NCI-H345 treated with DMSO at 0.1 percent for 48 hours (cell line): ENCODE measurements around the gene SLC12A7.
"Not testable (repeated sequence)": the region's sequence is repeated elsewhere in the genome, so short reads cannot be mapped to it uniquely, and the experiment has no call there.

Source experiments
- DNase-seq: peaks from one replicate; lab custom pipeline; 2025; ENCODE audit not compliant: unreplicated experiment; lab: John Stamatoyannopoulos, UW

The SLC12A7 gene

GRCh38 chr5:1099926-1100663, 11.8 kb downstream of the SLC12A7 start:
- no peak for DNase-seq

- DNase-seq = no peak
Measured at GRCh38 chr5:1098986-1099597, 12.8 kb downstream of the SLC12A7 start.

GRCh38 chr5:1097988-1098385, 13.9 kb downstream of the SLC12A7 start:
- not testable (repeated sequence) for DNase-seq

DNA sequence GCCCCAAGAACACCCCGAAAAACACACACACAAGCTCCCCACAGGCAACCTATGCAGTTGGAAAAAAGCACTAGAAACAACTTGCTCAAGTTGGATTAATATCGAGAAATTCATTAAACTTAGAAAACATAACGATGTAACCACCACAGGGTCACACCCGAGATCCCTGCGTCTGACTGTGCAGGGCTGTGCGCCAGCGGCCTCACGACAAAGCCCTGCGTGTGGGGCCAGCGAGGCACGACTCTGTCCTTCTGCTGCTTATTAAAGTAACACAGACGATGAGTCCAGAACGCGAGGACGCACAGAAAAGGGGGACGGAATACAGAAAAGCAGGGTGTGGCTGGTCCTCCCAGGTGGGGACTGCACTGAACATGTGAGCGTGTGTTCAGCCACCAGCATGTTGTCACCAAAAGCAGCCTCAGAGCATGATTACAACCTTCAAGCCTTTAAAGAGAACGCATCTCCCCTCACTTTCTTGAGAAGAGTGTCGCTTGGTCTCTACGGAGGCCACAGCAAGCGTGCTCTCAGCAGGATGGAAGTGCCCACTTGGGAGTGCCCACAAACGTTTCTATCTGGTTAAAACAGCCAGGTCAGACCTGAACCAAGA, 14.4 kb downstream of the SLC12A7 start:
- DNase-seq = no peak

- no peak for DNase-seq
Measured at GRCh38 chr5:1096838-1097237, 15.0 kb downstream of the SLC12A7 start.

DNA sequence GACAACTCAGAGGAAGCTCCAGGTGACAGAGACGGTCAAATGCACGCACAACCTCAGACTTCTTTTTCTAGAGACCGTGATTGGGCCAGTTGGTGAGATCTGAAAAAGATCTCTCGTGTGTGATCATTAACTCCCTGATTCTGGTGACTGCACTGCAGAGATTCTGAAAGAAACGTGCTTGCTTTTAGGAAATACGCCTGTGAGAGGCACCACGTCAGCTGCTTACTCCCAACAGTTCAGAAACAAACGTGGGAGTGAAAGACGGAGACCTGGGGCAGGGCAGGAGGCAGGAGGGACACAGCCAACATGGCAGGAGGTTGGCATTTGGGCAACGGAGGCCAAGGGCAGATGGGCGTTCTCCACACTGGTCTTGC, 15.9 kb downstream of the SLC12A7 start:
- no peak for DNase-seq

DNA sequence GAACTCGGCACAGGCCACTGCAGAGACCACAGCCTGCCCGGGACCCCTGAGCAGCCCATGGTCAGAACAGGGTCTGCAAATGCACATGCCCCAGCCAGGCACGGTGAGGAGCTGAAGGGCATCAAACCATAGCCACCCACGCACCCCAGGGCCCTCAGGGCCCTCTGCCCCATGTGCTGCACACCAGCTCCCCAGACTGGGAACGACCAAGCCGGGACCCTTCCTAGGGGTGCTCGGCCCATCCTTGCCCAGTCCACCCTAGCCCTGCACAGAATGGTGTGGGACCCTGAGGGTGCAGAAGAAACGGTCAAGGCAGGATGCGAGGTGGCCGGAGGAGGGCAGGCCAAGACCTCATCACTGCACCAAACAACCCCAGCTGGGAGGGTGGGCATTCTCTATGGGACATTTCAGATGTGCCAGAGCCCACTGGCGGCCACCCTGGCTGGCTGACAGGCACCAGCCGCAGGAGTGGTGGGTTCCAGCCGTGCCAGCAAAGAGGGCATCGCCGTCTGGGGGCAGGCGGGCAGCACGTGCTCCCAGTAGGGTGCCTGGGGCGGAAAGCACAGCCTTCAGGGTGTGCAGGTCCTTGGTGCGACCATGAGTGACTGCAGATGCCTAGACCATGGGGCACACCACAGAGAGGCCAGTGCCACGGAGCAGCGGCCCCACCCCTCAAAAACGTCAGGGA, 16.4 kb downstream of the SLC12A7 start:
- no peak for DNase-seq

- DNase-seq = no peak
Measured at GRCh38 chr5:1094670-1095190, 17.1 kb downstream of the SLC12A7 start.

DNA sequence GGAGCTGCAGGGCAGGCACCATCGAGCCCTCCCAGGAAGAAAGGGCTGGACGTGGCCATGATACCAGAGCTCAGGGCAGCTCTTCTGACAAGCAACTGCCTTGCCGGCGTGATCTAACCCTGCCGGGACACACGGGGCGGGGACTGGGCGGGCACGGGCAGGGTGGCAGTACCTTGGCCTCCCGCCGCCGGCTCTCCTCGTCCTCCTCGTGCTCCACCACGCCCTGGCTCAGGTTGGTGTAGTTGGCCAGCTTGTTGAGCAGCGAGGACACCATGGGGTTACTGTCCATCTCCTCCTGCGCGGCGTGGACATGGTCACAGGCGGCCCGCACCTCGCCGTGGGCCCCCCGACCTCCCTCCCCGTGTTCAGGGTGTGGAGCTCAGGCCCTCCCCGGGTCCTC, 18.5 kb downstream of the SLC12A7 start:
- no peak for DNase-seq

DNA sequence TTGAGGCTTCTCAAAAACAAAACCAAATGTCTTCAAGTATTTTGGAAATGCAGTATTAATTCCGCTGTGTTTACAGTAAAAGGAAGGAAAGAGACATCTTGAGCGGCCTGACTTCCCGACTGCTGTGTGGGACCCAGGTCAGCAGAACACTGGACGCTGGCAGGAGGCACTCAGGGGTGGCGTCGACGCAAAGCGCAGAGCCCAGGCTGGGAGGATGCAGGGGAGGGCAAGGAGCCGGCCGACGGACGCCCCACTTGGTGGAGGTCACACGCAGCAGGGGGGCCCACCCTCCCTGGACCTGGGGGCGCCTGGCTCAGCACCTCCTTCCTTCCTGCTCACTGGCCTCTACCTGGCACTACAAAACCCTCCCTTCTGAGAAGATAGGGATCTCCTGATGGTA, 19.7 kb downstream of the SLC12A7 start:
- DNase-seq = no peak

DNA sequence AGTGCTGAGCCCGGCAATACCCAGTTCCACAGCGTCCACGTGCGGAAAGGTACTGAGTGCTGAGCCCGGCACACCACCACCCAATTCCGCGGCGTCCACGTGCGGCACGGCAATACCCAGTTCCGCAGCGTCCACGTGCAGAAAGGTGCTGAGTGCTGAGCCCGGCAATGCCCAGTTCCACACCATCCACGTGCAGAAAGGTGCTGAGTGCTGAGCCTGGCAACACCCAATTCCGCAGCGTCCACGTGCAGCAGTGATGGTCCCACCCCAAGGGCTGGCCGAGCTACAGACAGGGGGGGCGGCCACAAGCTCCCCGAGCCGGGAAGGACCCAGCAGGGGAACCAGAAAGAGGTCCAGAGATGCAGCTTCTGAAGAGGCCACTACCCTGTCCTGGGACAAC, 20.2 kb downstream of the SLC12A7 start:
- DNase-seq = no peak

- no peak for DNase-seq
Measured at GRCh38 chr5:1090538-1090937, 21.3 kb downstream of the SLC12A7 start.

- DNase-seq = no peak
Measured at GRCh38 chr5:1089621-1090040, 22.2 kb downstream of the SLC12A7 start.

DNA sequence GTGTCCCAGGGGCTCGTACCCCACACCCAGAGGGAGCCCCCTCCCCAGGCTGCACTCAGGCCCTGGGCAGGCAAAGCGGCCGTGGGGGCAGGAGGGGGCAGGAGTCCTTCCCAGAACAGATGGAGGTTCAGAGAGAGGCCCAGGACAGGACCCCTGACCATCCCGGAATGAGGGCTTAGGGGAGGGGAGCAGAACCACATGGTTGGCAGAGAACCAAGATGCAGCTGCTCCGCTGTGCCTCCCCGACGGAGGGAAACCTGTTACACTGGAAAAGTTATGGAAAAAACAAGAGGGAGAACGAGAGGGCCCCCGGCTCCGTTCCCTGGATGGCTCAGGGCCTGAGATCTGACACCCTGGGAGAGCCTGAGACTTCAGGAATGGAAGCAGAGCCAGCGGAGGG, 22.7 kb downstream of the SLC12A7 start:
- DNase-seq = no peak

DNA sequence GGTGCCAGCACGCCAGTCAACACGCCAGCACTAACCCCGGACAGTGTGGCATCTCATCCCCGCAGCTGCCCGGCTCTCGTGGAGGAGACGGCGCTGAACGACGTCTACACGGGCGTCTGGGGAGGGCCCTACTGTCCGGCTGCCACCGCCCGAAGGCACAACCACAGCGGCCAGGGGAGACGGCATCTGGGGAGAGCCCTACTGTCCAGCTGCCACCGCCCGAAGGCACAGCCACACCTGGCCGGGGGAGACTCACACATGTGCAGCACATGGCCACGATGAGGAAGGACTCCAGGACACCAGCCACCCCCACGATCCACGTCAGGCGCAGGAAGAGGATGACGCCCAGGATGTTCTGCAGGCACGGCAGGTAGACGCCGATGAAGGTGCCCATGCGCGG, 23.1 kb downstream of the SLC12A7 start:
- DNase-seq = no peak

DNA sequence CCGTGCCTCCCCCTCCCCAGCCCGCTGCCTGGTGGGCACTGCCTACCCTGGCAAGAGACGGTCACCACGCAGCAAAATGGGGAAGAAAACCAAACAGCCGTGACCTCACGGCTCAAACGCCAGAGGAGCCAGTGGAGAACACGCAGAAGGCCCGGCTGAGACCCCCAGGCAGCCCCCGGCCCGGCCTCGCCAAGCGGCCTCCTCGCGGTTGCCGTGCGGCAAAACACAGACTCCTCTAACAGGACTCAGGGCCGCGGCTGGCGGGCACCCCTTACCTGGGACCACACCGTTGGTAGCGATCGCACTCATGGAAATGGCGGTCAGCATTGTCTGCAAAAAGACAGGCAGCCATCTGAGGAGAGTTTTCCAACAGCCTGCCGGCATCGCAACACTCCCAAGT, 23.8 kb downstream of the SLC12A7 start:
- no peak for DNase-seq

DNA sequence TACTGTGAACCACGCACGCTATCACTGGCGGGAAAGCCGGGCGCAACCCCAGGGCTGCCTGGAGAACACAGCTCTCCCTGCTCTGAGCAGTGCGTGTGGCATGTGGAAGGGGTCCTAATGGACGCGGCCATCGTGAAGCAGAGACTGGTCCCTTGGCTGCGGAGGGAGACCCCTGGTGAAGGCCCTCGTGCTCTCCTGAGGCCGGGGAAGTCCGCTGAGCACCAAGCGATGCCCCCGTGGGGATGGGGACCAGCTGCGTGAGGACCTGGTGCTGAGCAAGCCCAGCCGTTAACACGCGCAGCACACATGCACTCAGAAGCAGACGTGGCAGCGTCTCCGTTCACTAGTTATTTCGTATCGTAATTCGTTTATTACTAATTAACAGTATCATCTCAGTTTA, 24.4 kb downstream of the SLC12A7 start:
- DNase-seq = no peak

DNA sequence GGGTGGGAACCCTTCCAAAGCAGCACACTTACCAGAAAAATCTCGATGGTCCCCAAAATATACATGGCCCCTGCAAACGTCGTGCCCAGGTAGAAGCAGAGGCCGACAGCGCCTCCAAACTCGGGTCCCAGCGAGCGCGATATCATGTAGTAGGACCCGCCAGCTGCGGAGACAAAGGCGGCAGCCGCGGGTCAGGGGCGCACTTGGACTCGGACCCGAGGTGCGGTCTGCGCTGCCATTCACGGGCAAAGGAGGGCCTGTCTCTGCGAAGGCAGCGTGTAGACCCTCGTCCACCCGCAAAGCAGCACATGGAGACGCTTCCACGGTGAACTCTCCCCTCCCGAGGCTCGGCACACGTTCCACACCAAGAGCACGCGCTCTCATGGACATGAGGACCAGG, 25.0 kb downstream of the SLC12A7 start:
- DNase-seq = no peak

- no peak for DNase-seq
Measured at GRCh38 chr5:1086137-1086536, 25.7 kb downstream of the SLC12A7 start.

DNA sequence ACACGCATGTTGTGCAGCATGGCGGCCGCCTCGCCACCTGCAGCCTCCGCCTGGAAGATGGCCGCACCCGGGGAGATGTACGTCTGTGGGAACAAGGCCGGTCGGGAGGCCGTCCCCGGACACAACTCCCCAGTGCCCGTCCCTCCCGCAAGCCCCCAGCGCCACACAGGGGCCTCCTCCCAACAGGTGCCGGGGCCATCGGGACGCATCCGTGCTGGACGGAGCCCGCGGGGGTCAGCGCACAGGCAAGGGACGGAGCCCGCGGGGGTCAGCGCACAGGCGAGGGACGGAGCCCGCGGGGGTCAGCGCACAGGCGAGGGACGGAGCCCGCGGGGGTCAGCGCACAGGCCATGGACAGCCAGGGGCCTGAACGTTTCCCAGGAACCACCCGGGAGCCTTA, 26.5 kb downstream of the SLC12A7 start:
- no peak for DNase-seq

- no peak for DNase-seq
Measured at GRCh38 chr5:1083823-1084605, 27.8 kb downstream of the SLC12A7 start.
